Stimulated activated CD4-positive, alpha-beta T cell treated with anti-CD3 and anti-CD28 coated beads, TNF-alpha, amount 100 ng/mL, for 1 hour (primary cell): Measurements from ENCODE around the gene PKNOX1.
A peak's percentile ranks its signal among the peaks of the same experiment; 100 is the strongest.
"Not testable (repeated sequence)": the region's sequence is repeated elsewhere in the genome, so short reads cannot be mapped to it uniquely, and the experiment has no call there.

ENCODE experiments used
- DNase-seq, 3 donors: peaks; one replicate each; pipeline ENCODE4 v3.0.0-alpha.2; 2020; ENCODE audit warnings: low read depth in 3 of 3, low spot score in 1 of 3

PKNOX1 gene

GRCh38 chr21:42973991-42974831, at the start of gene PKNOX1:
Gene PKNOX1 (plus strand): TSS chr21:42974562. CDS start chr21:43004382, 29,820 bp downstream.
- peak; percentile 96 to 99 (median 98) for DNase-seq

GRCh38 chr21:42925114-42925926, 49.0 kb upstream of the PKNOX1 start, which contains the start of gene ERVH48-1:
Gene ERVH48-1 (minus strand): TSS chr21:42925630. CDS start chr21:42919006, 6,624 bp downstream.
- DNase-seq, result no peak

GRCh38 chr21:42927474-42928200, 46.7 kb upstream of the PKNOX1 start:
- DNase-seq, result not testable (repeated sequence)

- no peak for DNase-seq
Measured at GRCh38 chr21:42929969-42930368, 44.4 kb upstream of the PKNOX1 start.

- DNase-seq, result no peak
Measured at GRCh38 chr21:42931560-42932235, 42.7 kb upstream of the PKNOX1 start.

- DNase-seq, result not testable (repeated sequence)
Measured at GRCh38 chr21:42932378-42933136, 41.8 kb upstream of the PKNOX1 start.

- not testable (repeated sequence) for DNase-seq
Measured at GRCh38 chr21:42933137-42933970, 41.0 kb upstream of the PKNOX1 start.

- DNase-seq, result not testable (repeated sequence)
Measured at GRCh38 chr21:42933973-42934372, 40.4 kb upstream of the PKNOX1 start.

- DNase-seq, result not testable (repeated sequence)
Measured at GRCh38 chr21:42936360-42936759, 38.0 kb upstream of the PKNOX1 start.

GRCh38 chr21:42937034-42937940, 37.1 kb upstream of the PKNOX1 start:
- DNase-seq, result not testable (repeated sequence)

- no peak for DNase-seq
Measured at GRCh38 chr21:42937960-42938605, 36.3 kb upstream of the PKNOX1 start.

GRCh38 chr21:42938606-42938995, 35.8 kb upstream of the PKNOX1 start:
- DNase-seq, result not testable (repeated sequence)

GRCh38 chr21:42939582-42940413, 34.6 kb upstream of the PKNOX1 start:
- DNase-seq, result no peak

- DNase-seq, result no peak
Measured at GRCh38 chr21:42941696-42942085, 32.7 kb upstream of the PKNOX1 start.

GRCh38 chr21:42942244-42942643, 32.1 kb upstream of the PKNOX1 start:
- no peak for DNase-seq

GRCh38 chr21:42949094-42949755, 25.1 kb upstream of the PKNOX1 start:
- not testable (repeated sequence) for DNase-seq
